ENCODE data around the gene GPC6.
"Not testable (repeated sequence)": the region's sequence is repeated elsewhere in the genome, so short reads cannot be mapped to it uniquely, and the experiment has no call there.

Gene GPC6

GRCh38 chr13:93304134-93304533 lies 77.5 kb downstream of the GPC6 start:
- Histone ChIP-seq H3K36me3 (ENCODE audit: insufficient read depth, low read length) (no peaks in the 10 kb centered on the region), H3K9me3 (ENCODE audit: control insufficient read depth, insufficient read depth, low read length) (no peaks in the 10 kb centered on the region), H3K9ac (ENCODE audit: low read depth, low read length) (no peak overlapping the region), H3K4me1 (ENCODE audit: insufficient read depth, low read length) (0 out of 2 replicates have a peak, but pooled peaks cover 5% of the 10 kb centered on the region)

- Histone ChIP-seq H3K36me3 (ENCODE audit: insufficient read depth, low read length) (no peaks in the 10 kb centered on the region), H3K9ac (ENCODE audit: low read depth, low read length) (no peak overlapping the region), H3K4me1 (ENCODE audit: insufficient read depth, low read length) (peaks cover 10% of the 10 kb centered on the region; the same call in 1 of the 2 replicates), H3K9me3 (ENCODE audit: control insufficient read depth, insufficient read depth, low read length) (no peaks in the 10 kb centered on the region)
Observed at GRCh38 chr13:93304868-93305613, 78.4 kb downstream of the GPC6 start.

GRCh38 chr13:93305886-93306285 lies 79.3 kb downstream of the GPC6 start:
- Histone ChIP-seq H3K9ac (ENCODE audit: low read depth, low read length) (no peak overlapping the region), H3K36me3 (ENCODE audit: insufficient read depth, low read length) (no peaks in the 10 kb centered on the region), H3K4me1 (ENCODE audit: insufficient read depth, low read length) (peaks cover 10% of the 10 kb centered on the region; the same call in 1 of the 2 replicates), H3K9me3 (ENCODE audit: control insufficient read depth, insufficient read depth, low read length) (no peaks in the 10 kb centered on the region)

- Histone ChIP-seq H3K9me3 (ENCODE audit: control insufficient read depth, insufficient read depth, low read length) (no peaks in the 10 kb centered on the region), H3K36me3 (ENCODE audit: insufficient read depth, low read length) (no peaks in the 10 kb centered on the region), H3K4me1 (ENCODE audit: insufficient read depth, low read length) (peaks cover 10% of the 10 kb centered on the region; the same call in 1 of the 2 replicates), H3K9ac (ENCODE audit: low read depth, low read length) (no peak overlapping the region)
Observed at GRCh38 chr13:93307136-93307535, 80.5 kb downstream of the GPC6 start.

- Histone ChIP-seq H3K4me1 (ENCODE audit: insufficient read depth, low read length) (peaks cover 10% of the 10 kb centered on the region; the same call in 1 of the 2 replicates), H3K36me3 (ENCODE audit: insufficient read depth, low read length) (no peaks in the 10 kb centered on the region), H3K9me3 (ENCODE audit: control insufficient read depth, insufficient read depth, low read length) (no peaks in the 10 kb centered on the region), H3K9ac (ENCODE audit: low read depth, low read length) (no peak overlapping the region)
Observed at GRCh38 chr13:93307651-93308050, 81.0 kb downstream of the GPC6 start.

- no peaks in the 10 kb centered on the region for H3K36me3 ChIP-seq (ENCODE audit: insufficient read depth, low read length)
- no peak overlapping the region for H3K9ac ChIP-seq (ENCODE audit: low read depth, low read length)
- H3K4me1 ChIP-seq (ENCODE audit: insufficient read depth, low read length) = peaks cover 5% of the 10 kb centered on the region; the same call in 1 of the 2 replicates
- no peaks in the 10 kb centered on the region for H3K9me3 ChIP-seq (ENCODE audit: control insufficient read depth, insufficient read depth, low read length)
Observed at GRCh38 chr13:93309886-93310523, 83.4 kb downstream of the GPC6 start.

GRCh38 chr13:93316841-93317240 lies 90.2 kb downstream of the GPC6 start:
- H3K4me1 ChIP-seq (ENCODE audit: insufficient read depth, low read length) = peaks cover 31% of the 10 kb centered on the region
- H3K9ac ChIP-seq (ENCODE audit: low read depth, low read length) = no peak overlapping the region
- H3K36me3 ChIP-seq (ENCODE audit: insufficient read depth, low read length) = no peaks in the 10 kb centered on the region
- H3K9me3 ChIP-seq (ENCODE audit: control insufficient read depth, insufficient read depth, low read length) = no peaks in the 10 kb centered on the region

- peaks cover 31% of the 10 kb centered on the region for H3K4me1 ChIP-seq (ENCODE audit: insufficient read depth, low read length)
- no peaks in the 10 kb centered on the region for H3K9me3 ChIP-seq (ENCODE audit: control insufficient read depth, insufficient read depth, low read length)
- H3K36me3 ChIP-seq (ENCODE audit: insufficient read depth, low read length) = no peaks in the 10 kb centered on the region
- H3K9ac ChIP-seq (ENCODE audit: low read depth, low read length) = no peak overlapping the region
Observed at GRCh38 chr13:93318534-93319254, 92.1 kb downstream of the GPC6 start.

GRCh38 chr13:93320942-93321341 lies 94.3 kb downstream of the GPC6 start:
- Histone ChIP-seq H3K9ac (ENCODE audit: low read depth, low read length) (no peak overlapping the region), H3K36me3 (ENCODE audit: insufficient read depth, low read length) (no peaks in the 10 kb centered on the region), H3K9me3 (ENCODE audit: control insufficient read depth, insufficient read depth, low read length) (no peaks in the 10 kb centered on the region), H3K4me1 (ENCODE audit: insufficient read depth, low read length) (peaks cover 31% of the 10 kb centered on the region)

- H3K36me3 ChIP-seq (ENCODE audit: insufficient read depth, low read length) = not testable (repeated sequence)
- peaks cover 27% of the 10 kb centered on the region for H3K4me1 ChIP-seq (ENCODE audit: insufficient read depth, low read length)
Observed at GRCh38 chr13:93323880-93324279, 97.3 kb downstream of the GPC6 start.

GRCh38 chr13:93325303-93326233 lies 99.0 kb downstream of the GPC6 start:
- Histone ChIP-seq H3K4me1 (ENCODE audit: insufficient read depth, low read length) (peaks cover 25% of the 10 kb centered on the region), H3K9ac (ENCODE audit: low read depth, low read length) (no peak overlapping the region), H3K9me3 (ENCODE audit: control insufficient read depth, insufficient read depth, low read length) (no peaks in the 10 kb centered on the region), H3K36me3 (ENCODE audit: insufficient read depth, low read length) (no peaks in the 10 kb centered on the region)

More at GRCh38 chr13:93323880-93324279, 97.3 kb downstream of the GPC6 start:
- not testable (repeated sequence) for H3K9me3 ChIP-seq (ENCODE audit: control insufficient read depth, insufficient read depth, low read length); H3K9ac ChIP-seq (ENCODE audit: low read depth, low read length)

GRCh38 chr13:93326234-93326811 lies 99.7 kb downstream of the GPC6 start:
- Histone ChIP-seq H3K4me1 (ENCODE audit: insufficient read depth, low read length) (peaks cover 19% of the 10 kb centered on the region; the same call in 1 of the 2 replicates), H3K9me3 (ENCODE audit: control insufficient read depth, insufficient read depth, low read length) (no peaks in the 10 kb centered on the region), H3K36me3 (ENCODE audit: insufficient read depth, low read length) (no peaks in the 10 kb centered on the region), H3K9ac (ENCODE audit: low read depth, low read length) (no peak overlapping the region)

GRCh38 chr13:93328943-93329342 lies 102.3 kb downstream of the GPC6 start:
- Histone ChIP-seq H3K4me1 (ENCODE audit: insufficient read depth, low read length) (peaks cover 17% of the 10 kb centered on the region; the same call in 1 of the 2 replicates), H3K36me3 (ENCODE audit: insufficient read depth, low read length) (no peaks in the 10 kb centered on the region), H3K9ac (ENCODE audit: low read depth, low read length) (no peak overlapping the region)

More at GRCh38 chr13:93328943-93329342, 102.3 kb downstream of the GPC6 start:
- no peaks in the 10 kb centered on the region for H3K9me3 ChIP-seq (ENCODE audit: control insufficient read depth, insufficient read depth, low read length)
